Measurements from ENCODE around the gene CYP4A22.
"Not testable (repeated sequence)": the region's sequence is repeated elsewhere in the genome, so short reads cannot be mapped to it uniquely, and the experiment has no call there.

The CYP4A22 gene, protein sequence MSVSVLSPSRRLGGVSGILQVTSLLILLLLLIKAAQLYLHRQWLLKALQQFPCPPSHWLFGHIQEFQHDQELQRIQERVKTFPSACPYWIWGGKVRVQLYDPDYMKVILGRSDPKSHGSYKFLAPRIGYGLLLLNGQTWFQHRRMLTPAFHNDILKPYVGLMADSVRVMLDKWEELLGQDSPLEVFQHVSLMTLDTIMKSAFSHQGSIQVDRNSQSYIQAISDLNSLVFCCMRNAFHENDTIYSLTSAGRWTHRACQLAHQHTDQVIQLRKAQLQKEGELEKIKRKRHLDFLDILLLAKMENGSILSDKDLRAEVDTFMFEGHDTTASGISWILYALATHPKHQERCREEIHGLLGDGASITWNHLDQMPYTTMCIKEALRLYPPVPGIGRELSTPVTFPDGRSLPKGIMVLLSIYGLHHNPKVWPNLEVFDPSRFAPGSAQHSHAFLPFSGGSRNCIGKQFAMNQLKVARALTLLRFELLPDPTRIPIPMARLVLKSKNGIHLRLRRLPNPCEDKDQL

DNA sequence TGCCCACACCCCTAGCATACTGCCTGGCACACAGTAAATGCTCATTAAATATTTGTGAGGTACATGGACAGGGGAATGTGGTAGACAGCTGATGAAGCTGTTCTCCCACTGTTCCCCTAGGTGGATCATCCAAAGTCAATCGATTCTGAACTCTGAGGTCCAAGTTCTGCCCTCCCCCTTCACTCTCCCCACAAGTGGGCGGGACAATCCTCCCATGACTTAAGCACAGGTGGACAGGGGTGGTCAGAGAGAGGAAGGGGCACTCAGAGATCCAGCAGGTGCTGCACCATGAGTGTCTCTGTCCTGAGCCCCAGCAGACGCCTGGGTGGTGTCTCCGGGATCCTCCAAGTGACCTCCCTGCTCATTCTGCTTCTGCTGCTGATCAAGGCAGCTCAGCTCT is at the start of gene CYP4A22:
Gene CYP4A22 (plus strand): TSS at position 244 of the 400 bp plus-strand sequence. CDS start 45 bp downstream, at position 289.
- H3K9ac ChIP-seq (ENCODE audit: low read length) = no peak within 1 kb of the TSS
- H3K4me1 ChIP-seq (ENCODE audit: control insufficient read depth, insufficient read depth, low read length) = no peaks in the 10 kb centered on the region
- H3K27me3 ChIP-seq (ENCODE audit: control insufficient read depth, insufficient read depth, low read length) = no peaks in the 10 kb centered on the region
- H3K4me3 ChIP-seq (ENCODE audit: low read length) = no peak within 1 kb of the TSS
- H3K36me3 ChIP-seq (ENCODE audit: control insufficient read depth, insufficient read depth, low read length) = no peaks in the 10 kb centered on the region
- H3K27ac ChIP-seq (ENCODE audit: low read depth, low read length) = no peak within 1 kb of the TSS

DNA sequence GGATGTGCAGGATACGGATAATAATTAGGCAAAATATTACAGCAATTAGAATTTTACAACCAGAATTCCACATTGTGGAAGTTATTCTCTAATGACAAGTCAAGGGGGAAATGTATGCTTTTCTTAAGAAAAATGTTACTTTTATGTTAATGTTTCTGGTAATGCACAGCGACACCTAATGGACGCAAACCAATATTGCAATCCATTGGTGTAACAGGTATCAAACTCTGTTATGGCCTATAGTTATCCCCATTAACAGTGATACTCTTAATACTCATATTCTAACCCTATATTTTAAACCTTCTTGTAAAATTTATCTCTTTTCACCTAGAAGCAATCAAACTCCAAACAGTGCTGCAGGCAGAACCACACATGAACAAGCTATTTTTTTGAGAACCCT is 47.9 kb upstream of the CYP4A22 start:
- not testable (repeated sequence) for H3K36me3 ChIP-seq (ENCODE audit: control insufficient read depth, insufficient read depth, low read length); H3K27ac ChIP-seq (ENCODE audit: low read depth, low read length); H3K4me1 ChIP-seq (ENCODE audit: control insufficient read depth, insufficient read depth, low read length); H3K9ac ChIP-seq (ENCODE audit: low read length); H3K4me3 ChIP-seq (ENCODE audit: low read length); H3K27me3 ChIP-seq (ENCODE audit: control insufficient read depth, insufficient read depth, low read length)

DNA sequence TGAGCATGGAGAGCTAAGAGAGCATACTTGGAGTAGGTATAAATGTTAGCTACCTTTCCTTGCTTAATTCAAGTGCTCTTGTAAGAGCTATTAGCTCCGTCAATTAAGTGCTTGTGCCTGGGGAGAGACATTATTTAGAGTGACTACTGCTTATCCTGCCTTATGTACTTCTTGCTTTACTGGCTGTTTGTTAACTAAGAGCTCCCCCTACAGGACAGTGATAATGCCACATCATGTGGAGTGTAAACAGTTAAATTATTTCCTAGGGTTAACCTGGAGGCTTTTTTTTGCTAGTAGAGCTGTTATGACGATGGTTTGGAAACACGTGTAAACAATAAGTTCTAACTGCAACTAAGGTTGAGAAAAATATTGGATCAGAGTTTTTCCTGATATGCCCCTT is 45.8 kb upstream of the CYP4A22 start:
- not testable (repeated sequence) for H3K27me3 ChIP-seq (ENCODE audit: control insufficient read depth, insufficient read depth, low read length); H3K9ac ChIP-seq (ENCODE audit: low read length); H3K27ac ChIP-seq (ENCODE audit: low read depth, low read length); H3K4me1 ChIP-seq (ENCODE audit: control insufficient read depth, insufficient read depth, low read length); H3K36me3 ChIP-seq (ENCODE audit: control insufficient read depth, insufficient read depth, low read length); H3K4me3 ChIP-seq (ENCODE audit: low read length)

DNA sequence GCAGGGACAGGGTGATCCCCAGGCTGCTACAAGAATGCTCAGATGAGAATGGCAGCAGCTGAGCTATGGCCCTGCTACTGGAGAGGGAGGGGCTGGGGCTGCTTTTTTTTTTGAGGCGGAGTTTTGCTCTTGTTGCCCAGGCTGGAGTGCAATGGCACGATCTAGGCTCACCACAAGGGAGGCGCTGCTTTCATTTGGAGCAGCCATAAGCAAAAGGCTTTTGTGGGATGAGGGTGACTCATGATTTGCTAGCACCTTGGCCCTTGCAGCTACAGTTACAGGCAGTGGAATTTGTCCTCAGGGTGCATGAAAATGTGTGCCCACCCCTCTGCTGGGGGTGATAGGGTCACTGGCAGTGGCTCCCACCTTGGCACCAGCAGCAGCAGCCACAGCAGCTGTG is 32.4 kb upstream of the CYP4A22 start:
- Histone ChIP-seq H3K36me3 (ENCODE audit: control insufficient read depth, insufficient read depth, low read length) (no peaks in the 10 kb centered on the region), H3K27ac (ENCODE audit: low read depth, low read length) (no peak overlapping the region), H3K27me3 (ENCODE audit: control insufficient read depth, insufficient read depth, low read length) (no peaks in the 10 kb centered on the region), H3K9ac (ENCODE audit: low read length) (no peak overlapping the region), H3K4me3 (ENCODE audit: low read length) (no peak overlapping the region), H3K4me1 (ENCODE audit: control insufficient read depth, insufficient read depth, low read length) (no peaks in the 10 kb centered on the region)

DNA sequence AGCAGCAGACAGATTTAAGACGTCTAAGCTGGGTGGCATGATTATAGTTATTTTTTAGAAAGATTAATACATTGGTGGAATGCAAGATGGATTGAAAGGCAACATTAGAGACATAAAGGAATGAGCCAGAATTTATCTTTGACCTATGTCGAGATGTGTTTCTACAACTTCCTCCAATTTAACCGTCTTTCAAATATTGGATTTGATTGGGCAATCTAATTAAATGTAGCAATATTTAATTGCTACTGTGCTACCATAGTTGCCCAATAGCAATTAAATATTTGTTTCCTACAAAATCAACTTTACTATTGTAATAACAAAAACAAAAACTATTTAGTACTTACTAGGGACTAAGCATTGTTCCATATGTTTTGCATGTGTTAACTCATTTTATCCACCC is 30.4 kb upstream of the CYP4A22 start:
- H3K4me3 ChIP-seq (ENCODE audit: low read length) = no peak overlapping the region
- no peaks in the 10 kb centered on the region for H3K27me3 ChIP-seq (ENCODE audit: control insufficient read depth, insufficient read depth, low read length)
- H3K36me3 ChIP-seq (ENCODE audit: control insufficient read depth, insufficient read depth, low read length) = no peaks in the 10 kb centered on the region
- no peak overlapping the region for H3K27ac ChIP-seq (ENCODE audit: low read depth, low read length)
- no peaks in the 10 kb centered on the region for H3K4me1 ChIP-seq (ENCODE audit: control insufficient read depth, insufficient read depth, low read length)
- no peak overlapping the region for H3K9ac ChIP-seq (ENCODE audit: low read length)

DNA sequence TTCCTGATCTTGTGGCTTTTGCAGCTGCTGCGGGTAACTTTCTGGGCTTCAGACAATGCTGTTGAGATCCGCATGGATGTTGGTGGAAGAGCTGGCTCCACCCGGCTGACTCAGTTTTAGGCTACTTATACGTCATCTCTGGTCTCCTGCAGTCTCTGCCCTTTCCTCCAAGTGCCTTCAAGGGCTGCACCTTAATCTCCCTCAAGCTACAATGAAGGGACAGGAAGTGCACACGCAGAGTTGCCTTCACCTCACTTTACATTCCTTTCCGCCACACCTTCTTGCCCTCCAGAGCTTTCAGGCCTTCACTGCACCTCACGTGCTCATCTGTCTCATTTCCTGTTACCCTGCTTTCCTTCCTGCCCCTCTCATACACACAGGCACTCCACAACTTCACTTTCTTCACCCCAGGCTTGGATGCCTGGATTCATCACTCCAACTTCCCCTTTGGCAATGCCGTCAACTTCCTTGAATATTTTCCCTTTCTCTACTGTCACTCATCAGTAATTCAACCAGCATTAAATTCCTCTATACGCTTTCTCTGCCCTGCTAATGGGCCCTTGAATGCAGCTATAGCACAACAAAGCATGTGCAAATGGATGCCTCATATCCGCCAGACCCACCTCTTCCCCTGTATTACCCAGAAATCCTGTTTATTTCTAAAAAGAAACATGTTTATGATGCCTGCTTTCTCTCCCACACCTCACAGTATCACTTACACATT is 29.2 kb upstream of the CYP4A22 start:
- H3K36me3 ChIP-seq (ENCODE audit: control insufficient read depth, insufficient read depth, low read length); H3K27me3 ChIP-seq (ENCODE audit: control insufficient read depth, insufficient read depth, low read length); H3K4me3 ChIP-seq (ENCODE audit: low read length); H3K9ac ChIP-seq (ENCODE audit: low read length); H3K4me1 ChIP-seq (ENCODE audit: control insufficient read depth, insufficient read depth, low read length); H3K27ac ChIP-seq (ENCODE audit: low read depth, low read length): not testable (repeated sequence)

DNA sequence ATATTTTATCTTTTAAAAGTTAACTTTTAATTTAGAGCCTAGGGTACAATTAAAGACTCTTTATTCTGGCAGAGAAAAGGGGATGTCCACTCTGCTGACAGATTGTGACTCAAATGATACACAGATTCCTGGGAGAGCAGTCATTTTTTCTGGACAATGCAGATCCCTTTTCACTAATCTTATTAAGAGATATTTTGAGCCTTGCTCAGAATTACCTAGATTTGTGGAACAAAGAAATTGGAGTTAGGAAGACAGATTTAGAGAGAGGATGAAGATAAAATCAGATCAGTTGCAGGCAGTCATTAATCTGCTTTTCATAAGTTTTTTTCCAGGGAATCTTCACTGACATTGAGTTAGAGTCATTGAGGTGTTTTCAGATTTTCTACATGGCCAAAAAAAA is 27.8 kb upstream of the CYP4A22 start:
- H3K9ac ChIP-seq (ENCODE audit: low read length); H3K4me3 ChIP-seq (ENCODE audit: low read length); H3K27ac ChIP-seq (ENCODE audit: low read depth, low read length); H3K27me3 ChIP-seq (ENCODE audit: control insufficient read depth, insufficient read depth, low read length); H3K4me1 ChIP-seq (ENCODE audit: control insufficient read depth, insufficient read depth, low read length); H3K36me3 ChIP-seq (ENCODE audit: control insufficient read depth, insufficient read depth, low read length): not testable (repeated sequence)

DNA sequence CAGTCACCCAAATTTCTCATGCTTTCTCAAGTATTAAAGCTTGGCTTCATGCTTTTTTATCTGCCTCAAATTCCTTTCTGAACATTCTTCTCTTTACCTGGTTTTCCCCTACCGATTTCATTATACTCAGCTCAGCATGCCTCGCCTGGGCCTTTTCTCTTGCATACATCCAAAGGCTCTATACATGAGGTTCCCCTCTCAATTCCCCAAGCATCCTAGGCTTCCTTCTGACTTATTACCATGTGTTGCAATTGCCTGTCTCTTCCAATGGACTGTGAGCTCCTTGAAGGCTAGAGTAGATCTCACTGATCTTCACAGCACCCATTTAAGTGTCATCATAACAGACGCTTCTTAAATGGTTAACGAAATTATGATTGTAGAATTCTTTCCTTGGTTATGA is 24.1 kb upstream of the CYP4A22 start:
- Histone ChIP-seq H3K4me1 (ENCODE audit: control insufficient read depth, insufficient read depth, low read length) (no peaks in the 10 kb centered on the region), H3K4me3 (ENCODE audit: low read length) (no peak overlapping the region), H3K27me3 (ENCODE audit: control insufficient read depth, insufficient read depth, low read length) (no peaks in the 10 kb centered on the region), H3K27ac (ENCODE audit: low read depth, low read length) (no peak overlapping the region), H3K9ac (ENCODE audit: low read length) (no peak overlapping the region), H3K36me3 (ENCODE audit: control insufficient read depth, insufficient read depth, low read length) (no peaks in the 10 kb centered on the region)

DNA sequence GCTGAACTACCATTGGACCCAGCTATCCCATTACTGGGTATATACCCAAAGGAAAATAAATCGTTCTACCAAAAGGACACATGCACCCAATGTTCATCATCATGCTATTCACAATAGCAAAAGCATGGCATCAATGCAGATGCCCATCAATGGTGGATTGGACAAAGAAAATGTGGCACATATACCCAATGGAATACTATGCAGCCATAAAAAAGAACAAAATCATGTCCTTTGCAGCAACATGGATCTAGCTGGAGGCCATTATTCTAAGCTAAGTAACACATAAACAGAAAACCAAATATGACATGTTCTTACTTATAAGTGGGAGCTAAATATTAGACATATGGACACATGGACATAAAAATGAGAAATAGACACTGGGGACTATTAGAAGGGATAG is 16.2 kb upstream of the CYP4A22 start:
- not testable (repeated sequence) for H3K4me3 ChIP-seq (ENCODE audit: low read length); H3K9ac ChIP-seq (ENCODE audit: low read length); H3K27ac ChIP-seq (ENCODE audit: low read depth, low read length); H3K4me1 ChIP-seq (ENCODE audit: control insufficient read depth, insufficient read depth, low read length); H3K36me3 ChIP-seq (ENCODE audit: control insufficient read depth, insufficient read depth, low read length); H3K27me3 ChIP-seq (ENCODE audit: control insufficient read depth, insufficient read depth, low read length)

DNA sequence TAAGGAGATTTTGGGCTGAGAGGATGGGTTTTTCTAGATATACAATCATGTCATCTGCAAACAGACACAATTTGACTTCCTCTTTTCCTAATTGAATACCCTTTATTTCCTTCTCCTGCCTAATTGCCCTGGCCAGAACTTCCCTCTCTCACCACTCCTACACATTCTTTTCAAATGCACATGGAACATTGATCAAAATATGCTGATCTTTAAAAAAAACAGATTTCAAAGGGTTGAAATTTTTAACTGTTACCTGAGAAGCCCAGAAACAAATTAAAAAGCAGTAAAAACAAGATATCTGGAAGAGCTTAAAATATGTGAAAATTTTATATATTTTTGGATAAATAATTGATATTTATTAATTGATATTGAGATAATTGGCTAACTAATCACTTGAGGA is 12.4 kb upstream of the CYP4A22 start:
- not testable (repeated sequence) for H3K36me3 ChIP-seq (ENCODE audit: control insufficient read depth, insufficient read depth, low read length); H3K9ac ChIP-seq (ENCODE audit: low read length); H3K4me1 ChIP-seq (ENCODE audit: control insufficient read depth, insufficient read depth, low read length); H3K27ac ChIP-seq (ENCODE audit: low read depth, low read length); H3K27me3 ChIP-seq (ENCODE audit: control insufficient read depth, insufficient read depth, low read length); H3K4me3 ChIP-seq (ENCODE audit: low read length)

DNA sequence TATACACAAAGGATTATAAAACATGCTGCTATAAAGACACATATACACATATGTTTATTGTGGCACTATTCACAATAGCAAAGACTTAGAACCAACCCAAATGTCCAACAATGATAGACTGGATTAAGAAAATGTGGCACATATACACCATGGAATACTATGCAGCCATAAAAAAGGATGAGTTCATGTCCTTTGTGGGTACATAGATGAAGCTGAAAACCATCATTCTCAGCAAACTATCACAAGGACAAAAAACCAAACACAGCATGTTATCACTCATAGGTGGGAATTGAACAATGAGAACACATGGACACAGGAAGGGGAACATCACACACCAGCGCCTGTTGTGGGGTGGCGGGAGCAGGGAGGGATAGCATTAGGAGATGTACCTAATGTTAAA is 10.2 kb upstream of the CYP4A22 start:
- H3K9ac ChIP-seq (ENCODE audit: low read length); H3K27me3 ChIP-seq (ENCODE audit: control insufficient read depth, insufficient read depth, low read length); H3K4me1 ChIP-seq (ENCODE audit: control insufficient read depth, insufficient read depth, low read length); H3K4me3 ChIP-seq (ENCODE audit: low read length); H3K36me3 ChIP-seq (ENCODE audit: control insufficient read depth, insufficient read depth, low read length); H3K27ac ChIP-seq (ENCODE audit: low read depth, low read length): not testable (repeated sequence)

DNA sequence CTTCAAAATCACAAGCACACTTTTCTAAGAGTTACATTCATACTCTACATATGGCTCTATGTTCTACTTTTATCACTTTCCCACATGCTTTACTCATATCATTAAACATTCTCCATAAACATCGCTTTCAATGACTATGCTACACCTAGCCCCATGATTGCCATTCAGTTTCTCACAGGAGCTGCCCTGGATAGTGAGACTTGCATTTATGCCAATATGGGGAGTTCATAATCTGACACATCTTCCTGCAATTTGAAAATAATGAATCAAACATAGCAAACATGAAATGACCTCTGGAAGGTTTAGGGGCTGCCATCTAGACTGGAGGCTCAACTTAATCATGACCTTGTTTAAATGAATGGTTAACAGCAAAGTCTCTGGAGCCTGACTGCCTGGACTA is 9.0 kb upstream of the CYP4A22 start:
- H3K36me3 ChIP-seq (ENCODE audit: control insufficient read depth, insufficient read depth, low read length) = no peaks in the 10 kb centered on the region
- no peak overlapping the region for H3K9ac ChIP-seq (ENCODE audit: low read length)
- H3K4me3 ChIP-seq (ENCODE audit: low read length) = no peak overlapping the region
- H3K27ac ChIP-seq (ENCODE audit: low read depth, low read length) = no peak overlapping the region
- H3K27me3 ChIP-seq (ENCODE audit: control insufficient read depth, insufficient read depth, low read length) = no peaks in the 10 kb centered on the region
- no peaks in the 10 kb centered on the region for H3K4me1 ChIP-seq (ENCODE audit: control insufficient read depth, insufficient read depth, low read length)

DNA sequence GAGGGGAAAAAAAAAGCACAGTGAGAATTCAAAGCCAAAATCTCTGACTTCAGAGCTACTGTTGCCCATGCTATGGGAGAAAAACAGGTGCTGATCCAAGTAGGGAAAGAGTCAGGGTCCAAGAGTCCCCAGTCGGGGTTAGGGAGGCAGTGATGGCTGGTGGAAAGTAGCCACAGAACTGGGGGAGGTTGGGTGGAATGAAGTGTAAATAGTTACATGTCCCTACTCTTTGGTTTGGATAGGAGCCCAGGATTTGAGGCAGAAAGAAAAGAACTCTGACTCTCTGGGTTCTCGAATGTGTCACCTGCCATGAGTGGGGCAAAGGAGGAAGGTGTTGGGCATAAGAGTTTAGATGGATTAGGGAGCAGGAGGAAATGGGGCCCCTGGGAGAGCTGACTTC is 8.4 kb upstream of the CYP4A22 start:
- not testable (repeated sequence) for H3K4me3 ChIP-seq (ENCODE audit: low read length); H3K9ac ChIP-seq (ENCODE audit: low read length); H3K27me3 ChIP-seq (ENCODE audit: control insufficient read depth, insufficient read depth, low read length); H3K36me3 ChIP-seq (ENCODE audit: control insufficient read depth, insufficient read depth, low read length); H3K4me1 ChIP-seq (ENCODE audit: control insufficient read depth, insufficient read depth, low read length); H3K27ac ChIP-seq (ENCODE audit: low read depth, low read length)
